NCI-H446 (cell line): ENCODE results near the gene CBR3.

ENCODE experiments used
- DNase-seq, 2 experiments: peaks; one replicate each; lab custom pipeline; 2025; lab: John Stamatoyannopoulos, UW

Gene CBR3

DNA sequence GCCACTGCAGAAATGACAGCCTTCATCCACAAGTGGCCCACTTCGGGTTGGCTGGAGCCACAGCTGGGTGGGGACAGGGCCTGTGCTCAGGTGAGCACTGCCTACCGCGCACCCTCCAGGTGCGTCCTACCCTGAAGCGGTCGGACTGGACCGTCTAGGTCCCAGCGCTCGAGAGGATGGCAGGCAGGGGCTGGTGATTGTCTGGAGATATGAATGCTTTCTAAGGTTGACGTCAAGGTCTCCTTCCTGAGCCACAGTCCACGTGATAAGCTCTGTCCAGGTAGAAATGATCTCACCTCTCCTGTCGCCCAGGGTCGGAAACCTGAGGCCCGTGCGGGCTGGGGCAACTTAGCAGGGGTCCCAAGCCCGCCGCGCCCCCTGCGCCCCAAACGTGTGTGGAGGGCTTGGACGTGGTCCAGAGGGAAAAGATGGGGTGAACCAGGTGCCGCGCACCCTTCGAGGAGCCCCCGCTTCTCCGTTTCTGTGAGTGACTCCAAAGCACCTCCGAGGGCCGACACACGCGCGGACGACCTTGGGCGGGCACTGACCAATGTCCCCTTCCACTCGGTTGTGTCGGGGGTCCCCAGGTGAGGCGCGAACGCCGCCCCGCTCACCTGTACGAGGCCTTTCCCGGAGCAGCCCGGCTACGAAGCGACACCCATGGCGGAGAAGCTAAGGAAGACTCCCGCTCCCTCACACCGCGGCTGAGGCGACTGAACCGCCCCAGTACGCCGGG is 20.9 kb downstream of the CBR3 start:
- DNase-seq, result no peak

DNA sequence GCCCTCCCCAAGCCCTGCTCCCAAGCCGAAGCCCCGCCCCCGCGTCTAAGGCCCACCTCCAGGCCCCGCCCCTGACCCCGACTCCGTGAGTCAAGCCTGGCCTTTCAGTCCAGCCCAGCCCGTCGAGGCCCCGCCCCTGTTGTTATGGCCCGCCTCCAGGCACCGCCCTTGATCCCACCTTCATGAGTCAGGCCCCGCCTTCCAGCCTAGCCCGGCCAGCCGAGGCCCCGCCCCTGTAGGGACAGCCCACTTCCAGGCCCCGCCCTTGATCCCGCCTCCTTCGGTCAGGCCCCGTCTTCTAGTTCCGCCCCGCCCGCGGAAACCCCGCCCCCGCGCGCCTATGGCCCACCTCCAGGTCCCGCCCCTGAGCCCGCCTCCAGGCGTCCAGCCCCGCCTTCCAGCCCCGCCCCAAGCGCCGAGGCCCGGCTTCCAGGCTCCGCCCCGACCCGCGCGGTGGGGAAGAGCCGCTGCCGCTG is 21.5 kb downstream of the CBR3 start:
- peak; percentile 97 to 99 for DNase-seq

GRCh38 chr21:36156815-36157670 is 22.2 kb downstream of the CBR3 start, which contains the start of gene DOP1B:
Gene DOP1B, plus strand, starts transcription at chr21:36156824. Its CDS starts 7,910 bp downstream, at chr21:36164734.
- DNase-seq, result peak in 1 of 2 experiments; percentile 46

- no peak for DNase-seq
Measured at GRCh38 chr21:36159356-36159921, 24.6 kb downstream of the CBR3 start.

DNA sequence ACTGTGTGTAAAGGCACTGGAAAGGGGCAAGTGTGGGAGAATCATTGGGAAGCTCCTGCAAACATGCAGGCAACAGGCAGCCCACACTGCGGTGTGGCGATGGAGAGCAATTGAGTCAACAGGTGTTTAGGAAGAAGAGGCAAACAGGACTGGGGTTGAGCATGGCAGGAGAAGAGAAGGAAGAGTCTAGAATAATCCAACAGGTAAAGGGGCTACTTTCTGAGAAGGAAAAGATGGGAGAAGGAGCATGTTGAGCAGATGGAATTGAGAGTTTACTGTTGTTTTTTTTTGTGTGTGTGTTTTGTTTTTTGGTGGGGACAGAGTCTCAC is 25.9 kb downstream of the CBR3 start:
- no peak for DNase-seq

GRCh38 chr21:36162631-36163030 is 27.8 kb downstream of the CBR3 start:
- no peak for DNase-seq

DNA sequence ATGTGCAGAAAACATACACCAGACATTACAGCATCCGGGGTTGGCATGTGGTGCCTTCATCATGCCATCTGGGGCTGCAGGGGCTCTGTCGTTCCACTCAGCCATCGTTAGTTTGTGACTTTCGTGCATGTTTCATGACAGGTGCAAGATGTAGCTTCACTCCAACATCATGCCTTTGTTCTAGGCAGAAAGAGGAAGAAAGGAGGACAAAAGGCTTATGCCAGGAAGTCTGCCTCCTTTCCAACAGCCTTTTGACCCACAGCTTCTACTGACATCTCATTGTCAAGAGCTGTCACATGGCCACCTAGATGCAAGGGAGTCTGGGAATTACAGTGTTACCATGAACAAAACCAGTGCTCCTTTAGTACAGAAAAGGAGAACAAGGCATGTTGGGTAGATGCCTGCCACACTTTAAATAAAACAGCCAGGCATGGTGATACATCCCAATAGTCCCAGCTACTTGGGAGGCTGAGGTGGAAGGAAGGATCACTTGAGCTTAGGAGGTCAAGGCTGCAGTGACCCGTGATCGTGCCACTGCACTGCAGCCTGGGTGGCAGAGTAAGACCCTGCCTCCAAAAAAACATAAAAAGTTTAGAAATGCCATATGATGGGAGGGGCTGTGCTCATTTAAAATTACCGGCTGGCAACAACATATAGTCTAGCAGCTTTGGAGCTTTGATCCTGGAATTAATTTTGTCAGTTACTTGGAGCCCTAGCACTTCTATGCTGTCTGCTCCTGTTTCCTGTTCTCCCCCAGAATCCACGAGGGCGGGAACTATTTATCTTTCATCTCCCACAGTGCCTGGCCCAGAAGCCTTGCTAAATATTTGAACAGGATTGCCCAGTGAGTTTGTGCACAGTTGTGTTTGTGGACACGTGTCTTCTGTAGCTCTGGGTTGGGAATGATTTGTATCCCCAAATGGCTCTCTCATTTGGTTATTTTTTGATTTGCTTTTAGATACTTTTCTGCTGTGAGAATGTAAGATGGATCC is 29.2 kb downstream of the CBR3 start:
- DNase-seq, result no peak

GRCh38 chr21:36165356-36165755 is 30.5 kb downstream of the CBR3 start:
- no peak for DNase-seq

DNA sequence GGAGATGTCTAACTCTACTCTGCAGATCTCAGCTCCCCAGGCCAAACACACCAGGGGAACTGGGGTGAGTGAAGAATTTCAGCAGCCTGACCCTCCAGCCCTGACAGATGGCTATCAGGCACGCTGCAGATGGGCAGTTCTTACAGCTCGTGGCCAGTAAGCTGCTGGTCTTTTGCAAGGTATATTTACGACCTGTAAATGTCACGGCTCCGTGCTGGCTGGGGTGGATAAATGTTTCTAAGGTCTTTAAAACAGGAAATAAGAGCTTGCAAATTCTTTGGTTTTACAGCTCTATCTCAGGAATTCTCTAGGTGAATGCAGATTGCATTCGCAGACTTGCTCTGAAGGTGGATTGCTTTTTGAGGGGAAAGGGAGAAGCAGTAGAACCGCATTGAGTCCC is 31.8 kb downstream of the CBR3 start:
- no peak for DNase-seq

GRCh38 chr21:36167541-36167940 is 32.7 kb downstream of the CBR3 start:
- no peak for DNase-seq

- DNase-seq, result no peak
Measured at GRCh38 chr21:36169470-36170128, 34.7 kb downstream of the CBR3 start.

DNA sequence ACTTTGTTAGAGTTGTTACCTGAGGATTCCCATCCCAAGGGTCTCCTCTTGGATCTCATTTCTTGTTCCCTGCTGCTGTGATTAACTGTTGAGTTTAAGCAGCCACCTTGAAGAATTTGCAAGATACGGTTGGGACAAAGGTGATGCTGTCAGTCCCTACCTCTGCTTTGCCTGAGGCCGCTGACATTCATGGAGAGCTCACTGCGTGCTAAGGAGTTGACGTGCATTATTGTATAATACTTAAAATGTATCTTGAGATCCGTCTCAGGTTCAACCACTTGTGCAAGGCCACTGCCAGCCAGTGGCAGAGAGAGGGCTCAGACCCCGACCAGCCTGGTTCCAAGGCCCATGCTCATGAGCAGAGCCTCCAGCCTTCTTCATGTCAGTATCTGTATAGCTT is 35.9 kb downstream of the CBR3 start:
- no peak for DNase-seq

- DNase-seq, result no peak
Measured at GRCh38 chr21:36171336-36171735, 36.5 kb downstream of the CBR3 start.

DNA sequence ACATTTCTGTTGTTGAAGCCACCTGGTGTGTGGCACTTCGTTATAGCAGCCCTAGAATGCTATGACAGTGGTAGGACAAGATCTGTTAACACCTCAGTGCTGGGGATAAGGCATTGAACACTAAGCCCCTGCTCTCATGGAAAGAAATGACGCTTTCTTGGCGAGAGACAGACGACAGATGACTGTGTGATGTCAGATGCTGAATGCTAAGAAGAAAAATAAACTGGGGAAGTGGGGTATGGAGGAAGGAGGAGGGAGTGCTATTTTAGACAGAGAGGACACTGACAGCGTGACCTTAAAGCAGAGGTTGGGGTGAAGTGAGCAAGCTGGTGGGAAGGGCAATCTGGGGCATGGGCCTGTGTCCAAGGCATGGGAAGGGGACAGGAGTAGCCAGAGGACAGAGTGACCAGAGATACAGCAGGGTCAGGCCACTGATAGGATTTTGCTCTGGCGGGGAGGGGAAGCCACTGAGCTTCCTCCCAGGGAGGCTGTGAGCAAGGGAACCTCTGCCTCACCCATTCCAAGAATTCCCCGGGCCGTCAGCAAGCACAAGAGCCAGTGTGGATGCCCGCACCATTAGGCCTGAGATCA is 37.0 kb downstream of the CBR3 start:
- no peak for DNase-seq

DNA sequence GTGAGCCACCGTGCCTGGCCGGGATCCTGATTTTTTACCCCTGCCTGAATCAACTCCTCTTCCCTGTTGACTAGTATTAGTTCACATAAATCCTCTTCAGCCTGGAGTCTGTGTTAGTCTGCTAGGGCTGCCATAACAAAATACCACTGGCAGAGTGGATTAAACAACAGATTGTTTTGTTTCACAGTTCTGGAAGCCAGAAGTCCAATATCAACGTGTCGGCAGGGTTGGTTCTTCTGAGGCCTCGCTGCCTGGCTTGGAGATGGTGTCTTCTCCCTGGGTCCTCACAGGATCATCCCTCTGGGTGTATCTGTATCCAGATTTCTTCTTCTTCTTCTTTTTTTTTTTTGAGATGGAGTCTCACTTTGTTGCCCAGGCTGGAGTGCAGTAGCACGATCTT is 39.9 kb downstream of the CBR3 start:
- no peak for DNase-seq

DNA sequence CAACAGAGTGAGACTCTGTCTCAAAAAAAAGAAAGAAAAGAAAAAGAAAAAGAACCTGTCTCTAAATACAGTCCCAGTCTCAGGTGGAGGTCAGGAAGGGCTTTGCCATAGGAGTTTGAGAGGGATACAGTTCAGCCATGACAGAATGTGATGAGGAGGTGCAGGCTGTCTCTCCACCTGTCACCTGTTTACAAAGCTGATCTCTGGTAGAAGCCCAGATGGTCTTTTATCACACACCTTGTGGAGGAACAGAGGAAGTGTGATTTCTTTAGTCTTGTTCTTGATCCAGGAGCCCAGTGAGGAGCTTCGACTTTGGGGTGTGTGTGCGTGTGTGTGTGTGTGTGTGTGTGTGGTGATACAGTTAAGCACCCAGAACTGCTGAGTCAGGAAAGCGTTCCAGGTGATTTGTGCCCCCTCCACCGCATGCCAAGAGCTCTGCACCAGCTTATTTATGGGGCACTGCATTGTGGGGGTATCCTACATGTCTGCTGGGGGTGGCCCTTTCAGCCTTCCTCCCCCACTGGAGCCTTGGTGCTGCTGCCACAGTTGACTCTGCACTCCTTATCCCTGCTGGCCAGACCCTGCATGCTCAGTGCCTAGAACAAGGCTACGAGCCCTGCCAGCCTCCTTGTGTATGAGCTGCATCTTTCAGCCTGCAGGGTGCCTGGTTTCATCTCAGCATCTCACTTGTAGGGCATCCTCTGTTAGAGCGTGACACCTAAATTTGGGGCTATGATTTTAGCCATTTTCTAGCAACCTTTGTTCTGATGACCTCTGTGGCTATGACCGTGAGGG is 41.1 kb downstream of the CBR3 start:
- DNase-seq, result no peak

DNA sequence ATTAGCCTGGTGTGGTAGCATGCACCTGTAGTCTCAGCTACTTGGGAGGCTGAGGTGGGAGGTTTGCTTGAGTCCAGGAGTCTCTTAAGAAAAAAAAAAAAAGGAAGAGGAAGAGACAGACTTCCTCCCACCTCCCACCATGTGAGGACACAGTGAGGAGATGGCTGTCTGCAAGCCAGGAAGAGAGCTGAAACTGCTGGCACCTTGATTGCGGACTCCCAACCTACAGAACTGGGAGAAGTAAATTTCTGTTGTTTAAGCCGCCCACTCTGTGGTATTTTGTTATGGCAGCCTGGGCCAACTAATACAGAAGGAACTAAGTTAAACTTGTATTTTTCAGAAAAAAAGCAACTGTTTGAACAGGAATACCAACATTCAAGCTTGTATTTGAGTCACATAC is 43.5 kb downstream of the CBR3 start:
- no peak for DNase-seq

DNA sequence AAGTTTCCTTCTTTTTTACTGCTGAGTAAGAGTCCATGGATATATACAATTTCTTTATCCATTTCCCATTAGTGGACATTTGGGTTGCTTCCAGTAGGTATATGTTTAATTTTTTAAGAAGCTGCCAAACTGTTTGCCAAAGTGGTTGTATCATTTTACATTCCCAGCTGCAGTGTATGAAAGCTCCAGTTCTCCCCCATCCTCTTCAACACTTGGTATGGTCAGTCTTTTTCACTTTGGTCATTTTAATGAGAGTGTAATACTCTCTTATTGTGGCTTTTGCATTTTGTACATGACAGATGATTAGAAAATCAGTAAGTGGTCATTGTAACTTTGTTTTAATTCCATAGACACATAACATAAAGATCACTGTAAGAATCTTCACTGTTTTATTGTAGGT is 44.3 kb downstream of the CBR3 start:
- no peak for DNase-seq

DNA sequence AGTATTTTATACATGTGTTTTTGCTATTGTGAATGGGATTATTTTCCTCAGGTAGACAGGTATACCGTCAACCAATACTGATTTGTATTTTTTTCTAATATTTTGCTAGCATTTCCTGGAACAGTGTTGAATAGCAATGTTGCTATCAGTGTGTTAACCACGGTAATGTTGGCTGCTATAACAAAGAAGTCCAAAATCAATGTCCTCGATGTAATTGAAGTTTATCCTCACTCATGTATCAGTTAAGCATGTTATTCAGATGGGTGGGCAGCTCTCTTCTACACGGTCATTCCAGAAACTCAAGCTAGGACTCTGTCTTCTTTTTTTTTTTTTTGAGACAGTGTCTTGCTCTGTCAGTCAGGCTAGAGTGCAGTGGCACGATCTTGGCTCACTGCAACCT is 46.1 kb downstream of the CBR3 start:
- no peak for DNase-seq
